ENCODE measurements around the gene KRT31. TPM values are rescaled to one million over a fixed set of nuclear protein-coding genes. Genes with fewer than 3 reads are reported as not detected.

The KRT31 gene
- polyA plus RNA-seq, 2 of the 4 experiments (the other 2 are of a cell fraction): not detected

- no peak for FAIRE-seq
- Histone ChIP-seq H3K4me1 (0 out of 3 replicates have a peak, but pooled peaks cover 4% of the 10 kb centered on the region), H3K9me3 (no peaks in the 10 kb centered on the region), H3K4me2 (no peak overlapping the region), H3K4me3 (no peak overlapping the region), H3K27ac (no peak overlapping the region)
- no peak for TF ChIP-seq POLR2AphosphoS2 (conservative IDR thresholded peaks at IDR 0.05; ENCODE audit: low read length)
- TF ChIP-seq SMC3 (IDR thresholded peaks at IDR 0.05): no peak
- no peak for TF ChIP-seq EHMT2 (IDR thresholded peaks at IDR 0.05; ENCODE audit: low read depth)
- TF ChIP-seq ZFP36 (IDR thresholded peaks at IDR 0.05; ENCODE audit: borderline replicate concordance, partially characterized antibody): no peak
- TF ChIP-seq MAFK (IDR thresholded peaks at IDR 0.05; ENCODE audit: partially characterized antibody): no peak
- TF ChIP-seq FOSL2 (IDR thresholded peaks at IDR 0.05): no peak
- TF ChIP-seq FOSL2 (CRISPR knock-in tag; IDR thresholded peaks at IDR 0.05): no peak
- no peak for TF ChIP-seq KDM1A (IDR thresholded peaks at IDR 0.05; ENCODE audit: low read depth)
- no peak for TF ChIP-seq FOXS1 (CRISPR knock-in tag; IDR thresholded peaks at IDR 0.05)
- no peak for TF ChIP-seq E2F6 (IDR thresholded peaks at IDR 0.05; ENCODE audit: borderline replicate concordance, low read depth)
- no peak for TF ChIP-seq HMGXB4 (CRISPR knock-in tag; IDR thresholded peaks at IDR 0.05; ENCODE audit: borderline replicate concordance)
- no peak for TF ChIP-seq FOSB (CRISPR knock-in tag; IDR thresholded peaks at IDR 0.05)
- TF ChIP-seq ZNF302 (CRISPR knock-in tag; IDR thresholded peaks at IDR 0.05): no peak
- no peak for TF ChIP-seq NR3C1 (IDR thresholded peaks at IDR 0.05)
- TF ChIP-seq POLR2A (IDR thresholded peaks at IDR 0.05; ENCODE audit: low read length): no peak
- no peak for TF ChIP-seq CEBPB (IDR thresholded peaks at IDR 0.05)
- TF ChIP-seq HOXA7 (CRISPR knock-in tag; IDR thresholded peaks at IDR 0.05): no peak
- TF ChIP-seq CBX2 (IDR thresholded peaks at IDR 0.05; ENCODE audit: borderline replicate concordance, low read depth): no peak
- no peak for TF ChIP-seq MAZ (IDR thresholded peaks at IDR 0.05; ENCODE audit: borderline replicate concordance, low read depth, low read length)
- TF ChIP-seq HEYL (CRISPR knock-in tag; IDR thresholded peaks at IDR 0.05): no peak
- WGBS (ENCODE audit: missing lambda C conversion rate): 66% methylated on average over 4 of the region's 4 CpGs
- POLR2A ChIA-PET: no interaction called here
- no peak for ATAC-seq
- CTCF ChIA-PET: interaction anchor here (1.0 to 1.1 kb wide), 2 partner anchors 18 to 66 kb away, joined by 3 read pairs; no protein-coding TSS in a partner anchor
- DNase-seq (ENCODE audit: low read depth in 1 of 2, low spot score in 1 of 2): no peak
These were observed 24.2 kb upstream of the KRT31 start for GRCh38 chr17:41421617-41422016.

DNA sequence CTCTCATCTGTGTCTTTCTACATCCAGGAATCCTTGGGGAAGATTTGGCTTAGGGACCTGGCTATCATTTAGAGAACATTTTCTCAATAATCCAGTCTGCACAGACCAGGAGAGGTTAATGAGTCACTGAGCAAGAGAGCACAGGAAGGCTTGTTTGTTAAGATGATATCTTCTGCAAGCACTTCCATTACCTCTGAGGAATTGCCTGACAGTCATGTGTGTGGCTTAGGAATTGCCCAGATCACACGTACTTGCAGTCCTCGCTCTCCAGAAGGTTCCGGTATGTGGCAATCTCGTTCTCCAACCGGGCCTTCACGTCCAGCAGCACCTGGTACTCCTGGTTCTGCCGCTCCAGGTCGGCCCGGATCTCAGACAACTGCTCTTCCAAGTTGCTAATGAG is 23.7 kb upstream of the KRT31 start:
- ChIA-PET POLR2A (no interaction called here), CTCF (interaction anchor here (1.8 to 6.1 kb wide), 2 partner anchors 15 to 18 kb away, joined by 5 to 46 read pairs; no protein-coding TSS in a partner anchor)
- 54% methylated on average over 9 of the region's 9 CpGs for WGBS (ENCODE audit: missing lambda C conversion rate)
- FAIRE-seq: no peak
- Histone ChIP-seq H3K27ac (no peak overlapping the region; a peak in 1 of 6 replicates), H3K4me3 (no peak overlapping the region), H3K9me3 (no peaks in the 10 kb centered on the region), H3K4me1 (0 out of 3 replicates have a peak, but pooled peaks cover 4% of the 10 kb centered on the region), H3K4me2 (no peak overlapping the region; the same call in 2 of the 3 replicates)
- ATAC-seq: no peak; a peak in 1 of 6 replicates
- DNase-seq (ENCODE audit: low read depth in 1 of 2, low spot score in 1 of 2): no peak
- TF ChIP-seq CTCF (IDR thresholded peaks at IDR 0.05) (no peak), ESRRA (IDR thresholded peaks at IDR 0.05; ENCODE audit: borderline replicate concordance, low read length) (no peak), RARB (CRISPR knock-in tag; IDR thresholded peaks at IDR 0.05) (no peak), REST (IDR thresholded peaks at IDR 0.05) (no peak), HMGXB4 (CRISPR knock-in tag; IDR thresholded peaks at IDR 0.05; ENCODE audit: borderline replicate concordance) (no peak), MAZ (IDR thresholded peaks at IDR 0.05; ENCODE audit: borderline replicate concordance, low read depth, low read length) (no peak), ZSCAN20 (CRISPR knock-in tag; IDR thresholded peaks at IDR 0.05) (no peak), MAFK (IDR thresholded peaks at IDR 0.05; ENCODE audit: partially characterized antibody) (no peak), KDM5A (IDR thresholded peaks at IDR 0.05) (no peak), FOSL2 (IDR thresholded peaks at IDR 0.05) (no peak), FOSL2 (CRISPR knock-in tag; IDR thresholded peaks at IDR 0.05) (no peak), BHLHE40 (IDR thresholded peaks at IDR 0.05; ENCODE audit: low read depth, low read length) (no peak)
- TF ChIP-seq, protein P1, sequence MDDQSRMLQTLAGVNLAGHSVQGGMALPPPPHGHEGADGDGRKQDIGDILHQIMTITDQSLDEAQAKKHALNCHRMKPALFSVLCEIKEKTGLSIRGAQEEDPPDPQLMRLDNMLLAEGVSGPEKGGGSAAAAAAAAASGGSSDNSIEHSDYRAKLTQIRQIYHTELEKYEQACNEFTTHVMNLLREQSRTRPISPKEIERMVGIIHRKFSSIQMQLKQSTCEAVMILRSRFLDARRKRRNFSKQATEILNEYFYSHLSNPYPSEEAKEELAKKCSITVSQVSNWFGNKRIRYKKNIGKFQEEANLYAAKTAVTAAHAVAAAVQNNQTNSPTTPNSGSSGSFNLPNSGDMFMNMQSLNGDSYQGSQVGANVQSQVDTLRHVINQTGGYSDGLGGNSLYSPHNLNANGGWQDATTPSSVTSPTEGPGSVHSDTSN (IDR thresholded peaks at IDR 0.05): no peak

Data from A549 (cell line).